ENCODE measurements around the gene SLC26A1. TPM values are rescaled to one million over a fixed set of nuclear protein-coding genes. Genes with fewer than 3 reads are reported as not detected.

SLC26A1 gene
- total RNA-seq, 1 experiment from 2014 or later = 1.8 TPM

DNA sequence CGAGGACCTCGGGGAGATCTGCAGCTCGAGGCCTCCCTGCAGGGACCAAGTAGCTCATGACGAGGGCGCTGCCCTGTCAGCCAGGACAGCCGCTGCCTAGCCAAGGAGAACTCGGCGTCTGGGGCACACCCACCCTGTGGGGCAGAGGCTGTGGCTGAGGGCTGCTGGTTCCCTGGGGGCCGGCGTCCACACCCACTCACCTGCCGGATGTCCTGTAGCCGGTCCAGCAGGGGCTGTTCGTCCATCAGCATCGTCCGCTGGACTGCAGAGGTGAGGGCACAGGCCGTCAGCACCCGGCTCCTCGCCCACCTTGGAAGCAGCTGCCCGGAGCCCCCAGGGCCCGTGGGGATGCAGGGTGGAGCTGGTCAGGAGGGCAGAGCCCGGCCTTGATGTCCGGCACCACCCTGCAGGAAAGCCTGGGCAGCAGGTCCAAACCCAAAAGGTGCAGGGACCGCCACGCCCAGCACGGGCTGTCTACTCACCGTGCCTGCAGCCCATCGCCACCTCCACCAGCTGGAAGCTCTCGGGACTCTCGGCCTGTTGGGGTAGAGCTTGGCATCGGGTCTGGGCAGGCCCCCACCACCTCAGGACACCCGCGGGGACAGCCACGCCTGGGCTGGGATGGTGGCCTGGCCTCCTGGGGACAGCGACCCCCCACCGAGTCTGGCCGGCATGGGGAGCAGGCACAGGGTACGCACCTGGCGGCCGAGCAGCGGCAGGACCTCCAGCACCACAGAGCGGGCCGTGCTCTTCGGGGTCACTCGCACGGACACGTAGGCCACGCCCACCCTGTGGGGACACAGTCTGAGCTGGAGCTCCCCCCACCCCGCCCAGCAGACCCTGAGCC is 26.7 kb downstream of the SLC26A1 start:
- TF ChIP-seq, protein P1, sequence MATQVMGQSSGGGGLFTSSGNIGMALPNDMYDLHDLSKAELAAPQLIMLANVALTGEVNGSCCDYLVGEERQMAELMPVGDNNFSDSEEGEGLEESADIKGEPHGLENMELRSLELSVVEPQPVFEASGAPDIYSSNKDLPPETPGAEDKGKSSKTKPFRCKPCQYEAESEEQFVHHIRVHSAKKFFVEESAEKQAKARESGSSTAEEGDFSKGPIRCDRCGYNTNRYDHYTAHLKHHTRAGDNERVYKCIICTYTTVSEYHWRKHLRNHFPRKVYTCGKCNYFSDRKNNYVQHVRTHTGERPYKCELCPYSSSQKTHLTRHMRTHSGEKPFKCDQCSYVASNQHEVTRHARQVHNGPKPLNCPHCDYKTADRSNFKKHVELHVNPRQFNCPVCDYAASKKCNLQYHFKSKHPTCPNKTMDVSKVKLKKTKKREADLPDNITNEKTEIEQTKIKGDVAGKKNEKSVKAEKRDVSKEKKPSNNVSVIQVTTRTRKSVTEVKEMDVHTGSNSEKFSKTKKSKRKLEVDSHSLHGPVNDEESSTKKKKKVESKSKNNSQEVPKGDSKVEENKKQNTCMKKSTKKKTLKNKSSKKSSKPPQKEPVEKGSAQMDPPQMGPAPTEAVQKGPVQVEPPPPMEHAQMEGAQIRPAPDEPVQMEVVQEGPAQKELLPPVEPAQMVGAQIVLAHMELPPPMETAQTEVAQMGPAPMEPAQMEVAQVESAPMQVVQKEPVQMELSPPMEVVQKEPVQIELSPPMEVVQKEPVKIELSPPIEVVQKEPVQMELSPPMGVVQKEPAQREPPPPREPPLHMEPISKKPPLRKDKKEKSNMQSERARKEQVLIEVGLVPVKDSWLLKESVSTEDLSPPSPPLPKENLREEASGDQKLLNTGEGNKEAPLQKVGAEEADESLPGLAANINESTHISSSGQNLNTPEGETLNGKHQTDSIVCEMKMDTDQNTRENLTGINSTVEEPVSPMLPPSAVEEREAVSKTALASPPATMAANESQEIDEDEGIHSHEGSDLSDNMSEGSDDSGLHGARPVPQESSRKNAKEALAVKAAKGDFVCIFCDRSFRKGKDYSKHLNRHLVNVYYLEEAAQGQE (IDR thresholded peaks at IDR 0.05; ENCODE audit: insufficient read depth in 1 of 2, low read depth in 2 of 2, low read length in 1 of 2) = 0 out of 4 replicates have a peak, but pooled peaks of 1 of the 2 experiments have one; percentile 6
- TF ChIP-seq, protein P2, sequence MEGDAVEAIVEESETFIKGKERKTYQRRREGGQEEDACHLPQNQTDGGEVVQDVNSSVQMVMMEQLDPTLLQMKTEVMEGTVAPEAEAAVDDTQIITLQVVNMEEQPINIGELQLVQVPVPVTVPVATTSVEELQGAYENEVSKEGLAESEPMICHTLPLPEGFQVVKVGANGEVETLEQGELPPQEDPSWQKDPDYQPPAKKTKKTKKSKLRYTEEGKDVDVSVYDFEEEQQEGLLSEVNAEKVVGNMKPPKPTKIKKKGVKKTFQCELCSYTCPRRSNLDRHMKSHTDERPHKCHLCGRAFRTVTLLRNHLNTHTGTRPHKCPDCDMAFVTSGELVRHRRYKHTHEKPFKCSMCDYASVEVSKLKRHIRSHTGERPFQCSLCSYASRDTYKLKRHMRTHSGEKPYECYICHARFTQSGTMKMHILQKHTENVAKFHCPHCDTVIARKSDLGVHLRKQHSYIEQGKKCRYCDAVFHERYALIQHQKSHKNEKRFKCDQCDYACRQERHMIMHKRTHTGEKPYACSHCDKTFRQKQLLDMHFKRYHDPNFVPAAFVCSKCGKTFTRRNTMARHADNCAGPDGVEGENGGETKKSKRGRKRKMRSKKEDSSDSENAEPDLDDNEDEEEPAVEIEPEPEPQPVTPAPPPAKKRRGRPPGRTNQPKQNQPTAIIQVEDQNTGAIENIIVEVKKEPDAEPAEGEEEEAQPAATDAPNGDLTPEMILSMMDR (IDR thresholded peaks at IDR 0.05) = no peak
- ATAC-seq (no peak), DNase-seq (ENCODE audit: low read depth, low spot score) (no peak)
- in situ Hi-C loops (cut with HindIII; ENCODE audit: low pct_unique_long_range_greater_than_20kb, low sequenced_read_pairs) (no loop called here), intact Hi-C loops (cut with micrococcal nuclease; ENCODE audit: unreplicated experiment) (no loop called here)
- ChIA-PET POLR2A (no interaction called here), CTCF (no interaction called here)
- Histone ChIP-seq H3K4me1 (ENCODE audit: control insufficient read depth, insufficient read depth, low read length) (peaks cover under 1% of the 10 kb centered on the region; the same call in 1 of the 2 replicates), H3K4me3 (ENCODE audit: low read depth in 2 of 2, low read length in 2 of 2) (no peak overlapping the region), H3K27ac (ENCODE audit: low read length) (no peak overlapping the region), H3K36me3 (ENCODE audit: control insufficient read depth, insufficient read depth, low read length) (no peaks in the 10 kb centered on the region), H3K27me3 (ENCODE audit: control insufficient read depth, insufficient read depth, low read length) (no peaks in the 10 kb centered on the region), H3K9me3 (ENCODE audit: control insufficient read depth, insufficient read depth, low read depth, low read length) (no peaks in the 10 kb centered on the region)
- no TSS peak for BruUV-seq (replicated peaks)

DNA sequence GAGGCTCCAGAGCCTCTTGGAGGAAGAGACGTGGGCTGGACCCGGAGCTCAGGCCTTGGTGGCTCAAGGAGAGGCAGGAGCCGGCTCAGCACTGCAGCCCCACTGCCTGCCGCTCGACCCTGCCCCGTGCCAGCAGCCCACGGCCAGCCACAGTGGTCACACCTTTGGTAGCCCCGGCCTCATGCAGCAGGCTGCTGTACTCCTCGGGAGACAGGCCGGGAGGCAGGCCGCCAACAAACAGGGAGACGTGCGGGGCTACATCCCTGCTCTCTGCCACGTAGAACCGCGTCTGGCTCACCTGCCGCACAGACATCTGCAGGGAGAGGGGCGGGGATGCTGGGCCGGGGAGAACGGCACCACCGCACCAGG is 27.5 kb downstream of the SLC26A1 start:
- no peak for DNase-seq (ENCODE audit: low read depth, low spot score)
- H3K4me1 ChIP-seq (ENCODE audit: control insufficient read depth, insufficient read depth, low read length) = no peaks in the 10 kb centered on the region
- H3K27ac ChIP-seq (ENCODE audit: low read length) = no peak overlapping the region
- in situ Hi-C loops (cut with HindIII; ENCODE audit: low pct_unique_long_range_greater_than_20kb, low sequenced_read_pairs) = no loop called here
- ChIA-PET CTCF (no interaction called here), POLR2A (no interaction called here)
- H3K27me3 ChIP-seq (ENCODE audit: control insufficient read depth, insufficient read depth, low read length) = no peaks in the 10 kb centered on the region
- ATAC-seq = peak; percentile 29; the same call in 1 of the 2 replicates
- no TSS peak for BruUV-seq (replicated peaks)
- TF ChIP-seq SIN3A (IDR thresholded peaks at IDR 0.05; ENCODE audit: borderline replicate concordance, insufficient read depth, low read depth, low read length) = no peak
- TF ChIP-seq, protein P1 (IDR thresholded peaks at IDR 0.05; ENCODE audit: insufficient read depth in 1 of 2, low read depth in 2 of 2, low read length in 1 of 2) = no peak
- no peak for TF ChIP-seq POLR2AphosphoS5 (IDR thresholded peaks at IDR 0.05; ENCODE audit: low read depth, low read length)
- TF ChIP-seq TCF7L2 (IDR thresholded peaks at IDR 0.05; ENCODE audit: low read depth, low read length) = no peak
- TF ChIP-seq, protein P2 (IDR thresholded peaks at IDR 0.05) = no peak
- H3K36me3 ChIP-seq (ENCODE audit: control insufficient read depth, insufficient read depth, low read length) = no peaks in the 10 kb centered on the region
- H3K9me3 ChIP-seq (ENCODE audit: control insufficient read depth, insufficient read depth, low read depth, low read length) = no peaks in the 10 kb centered on the region
- intact Hi-C loops (cut with micrococcal nuclease; ENCODE audit: unreplicated experiment) = no loop called here
- no peak overlapping the region for H3K4me3 ChIP-seq (ENCODE audit: low read depth in 2 of 2, low read length in 2 of 2)

Data from Panc1 (cell line).